Measurements from ENCODE around the gene PCARE.

DNA sequence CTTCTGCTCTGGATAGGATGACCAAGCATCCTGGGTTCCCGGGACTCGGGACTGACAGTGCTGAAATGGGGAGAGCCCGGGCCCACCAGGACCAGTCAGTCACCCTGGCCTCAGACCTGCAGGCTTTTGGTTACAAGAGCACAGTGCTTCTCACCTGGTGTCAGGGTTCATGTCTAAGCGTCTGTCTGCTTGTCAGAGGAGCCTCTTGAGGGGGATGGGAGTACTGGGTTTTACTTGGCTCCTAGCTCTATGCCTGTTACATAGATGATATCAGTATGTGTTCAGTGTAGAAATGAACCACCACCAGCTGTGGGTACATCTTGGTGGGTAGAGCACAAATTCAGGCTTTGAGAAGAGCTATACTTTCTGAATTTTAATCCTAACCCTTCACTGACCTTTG, 29.9 kb downstream of the PCARE start:
- TF ChIP-seq, protein P1, sequence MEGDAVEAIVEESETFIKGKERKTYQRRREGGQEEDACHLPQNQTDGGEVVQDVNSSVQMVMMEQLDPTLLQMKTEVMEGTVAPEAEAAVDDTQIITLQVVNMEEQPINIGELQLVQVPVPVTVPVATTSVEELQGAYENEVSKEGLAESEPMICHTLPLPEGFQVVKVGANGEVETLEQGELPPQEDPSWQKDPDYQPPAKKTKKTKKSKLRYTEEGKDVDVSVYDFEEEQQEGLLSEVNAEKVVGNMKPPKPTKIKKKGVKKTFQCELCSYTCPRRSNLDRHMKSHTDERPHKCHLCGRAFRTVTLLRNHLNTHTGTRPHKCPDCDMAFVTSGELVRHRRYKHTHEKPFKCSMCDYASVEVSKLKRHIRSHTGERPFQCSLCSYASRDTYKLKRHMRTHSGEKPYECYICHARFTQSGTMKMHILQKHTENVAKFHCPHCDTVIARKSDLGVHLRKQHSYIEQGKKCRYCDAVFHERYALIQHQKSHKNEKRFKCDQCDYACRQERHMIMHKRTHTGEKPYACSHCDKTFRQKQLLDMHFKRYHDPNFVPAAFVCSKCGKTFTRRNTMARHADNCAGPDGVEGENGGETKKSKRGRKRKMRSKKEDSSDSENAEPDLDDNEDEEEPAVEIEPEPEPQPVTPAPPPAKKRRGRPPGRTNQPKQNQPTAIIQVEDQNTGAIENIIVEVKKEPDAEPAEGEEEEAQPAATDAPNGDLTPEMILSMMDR (IDR thresholded peaks at IDR 0.05; ENCODE audit: low read length): no peak
- TF ChIP-seq EZH2 (IDR thresholded peaks at IDR 0.05; ENCODE audit: borderline replicate concordance, low read length): no peak
